Tibial nerve (tissue), 4 donors: Measurements from ENCODE around the gene SCG2. TPM values are rescaled to one million over a fixed set of nuclear protein-coding genes. Genes with fewer than 3 reads are reported as not detected.

Experiments used
- DNase-seq, 2 donors: peaks; one replicate each; pipeline ENCODE4 v3.0.0-alpha.2; 2019; ENCODE audit warnings: low spot score in 2 of 2
- H3K27ac ChIP-seq, 4 donors: fragments of 200-600 bp; sonication (generic) in 3 of 4; one replicate each; pipeline ENCODE4 v1.5.1; 2017 to 2019; ENCODE audit warnings: mild to moderate bottlenecking in 1 of 4
- H3K27me3 ChIP-seq, 2 donors: fragments of 200-600 bp; sonication (generic) in 1 of 2; one replicate each; pipeline versions ENCODE4 v1.5.1 to v1.6.0; 2017 to 2019
- H3K36me3 ChIP-seq, 3 donors: fragments of 200-600 bp; sonication (generic); one replicate each; pipeline ENCODE4 v1.5.1; 2018 to 2019
- H3K4me1 ChIP-seq, 4 donors: fragments of 200-600 bp; sonication (generic) in 3 of 4; one replicate each; pipeline ENCODE4 v1.5.1; 2017 to 2019
- H3K4me3 ChIP-seq, 4 donors: fragments of 200-600 bp; sonication (generic) in 3 of 4; one replicate each; pipeline ENCODE4 v1.5.1; 2017 to 2019; ENCODE audit warnings: mild to moderate bottlenecking in 1 of 4, moderate library complexity in 1 of 4
- H3K9me3 ChIP-seq, 4 donors: fragments of 200-600 bp; sonication (generic) in 3 of 4; one replicate each; pipeline ENCODE4 v1.5.1; 2017 to 2019
- EP300 ChIP-seq, 2 donors: sonication (generic); formaldehyde crosslinking; IDR thresholded peaks; one replicate each; pipeline ENCODE4 v1.6.1; 2017; ENCODE audit warnings: antibody characterized with exemption in 2 of 2, mild to moderate bottlenecking in 1 of 2
- POLR2A ChIP-seq, 2 donors: fragments of 450-650 bp; IDR thresholded peaks; one replicate each; pipeline ENCODE4 v1.6.1; 2017; ENCODE audit warnings: antibody characterized with exemption in 2 of 2, mild to moderate bottlenecking in 2 of 2, moderate library complexity in 2 of 2
- WGBS, 2 donors: methylation state at CpG; one replicate each; pipeline ENCODE4 v1.1.5; 2018; 5-methylcytosine and 5-hydroxymethylcytosine counted together
- total RNA-seq, 4 donors: library from RNA; depleted of rRNA; stranded (reverse); fragments of >200 nt; gene quantifications; one replicate each; pipeline ENCODE4 v1.1.0, GENCODE V29; 2016
- TF ChIP-seq, protein P1 (sequence below), 5 experiments: fragments of 200-600 bp in 3 of 5; fragments of 450-650 bp in 2 of 5; sonication (generic) in 3 of 5; IDR thresholded peaks; one replicate each; pipeline ENCODE4 v1.5.1; 2016 to 2019; ENCODE audit warnings: antibody characterized with exemption in 5 of 5, mild to moderate bottlenecking in 3 of 5, moderate library complexity in 2 of 5

Gene SCG2
- under 1 TPM in 2 of 4 donors, not detected in 2; 0.30 to 0.63 TPM for total RNA-seq

DNA sequence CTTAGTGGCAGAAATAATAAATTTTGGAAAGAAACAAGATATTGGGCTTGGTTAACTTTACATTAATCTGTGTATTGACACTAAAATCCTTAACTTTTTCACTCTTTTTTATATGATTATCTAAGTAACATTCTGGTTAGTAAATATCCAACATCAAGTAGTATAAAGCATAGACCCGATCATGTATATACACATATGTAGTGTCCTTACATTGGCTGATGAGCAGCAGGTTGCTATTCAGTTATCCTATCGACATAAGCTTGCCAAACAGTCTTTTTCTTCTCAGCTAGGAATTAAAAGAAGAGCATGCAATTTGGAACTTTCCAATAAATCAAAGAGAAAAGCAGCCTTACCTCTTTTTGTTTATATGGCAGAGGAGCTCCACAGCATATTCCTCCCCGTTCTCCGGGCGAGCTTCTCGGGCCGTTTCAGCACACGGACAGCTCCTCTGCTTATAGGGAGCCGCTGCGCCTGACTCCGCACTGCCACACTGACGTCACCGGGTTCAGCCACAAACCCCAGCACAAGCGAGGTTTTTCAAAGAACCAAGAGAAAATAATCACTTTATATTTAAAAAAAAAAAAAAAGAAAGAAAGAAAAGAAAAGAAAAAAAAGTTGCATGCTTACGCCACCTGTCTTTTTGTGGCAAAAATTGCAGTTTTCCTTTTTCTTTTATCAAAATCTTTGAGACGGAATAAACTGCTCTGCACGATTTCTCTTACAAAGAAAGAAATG lies at the start of gene SCG2:
Gene SCG2, minus strand, starts transcription at position 430 of the 735 bp plus-strand sequence. CDS start 3,079 bp downstream, outside the sequence.
- WGBS, 2 donors: 8 to 11% methylated on average over 17 of the region's 17 CpGs

DNA sequence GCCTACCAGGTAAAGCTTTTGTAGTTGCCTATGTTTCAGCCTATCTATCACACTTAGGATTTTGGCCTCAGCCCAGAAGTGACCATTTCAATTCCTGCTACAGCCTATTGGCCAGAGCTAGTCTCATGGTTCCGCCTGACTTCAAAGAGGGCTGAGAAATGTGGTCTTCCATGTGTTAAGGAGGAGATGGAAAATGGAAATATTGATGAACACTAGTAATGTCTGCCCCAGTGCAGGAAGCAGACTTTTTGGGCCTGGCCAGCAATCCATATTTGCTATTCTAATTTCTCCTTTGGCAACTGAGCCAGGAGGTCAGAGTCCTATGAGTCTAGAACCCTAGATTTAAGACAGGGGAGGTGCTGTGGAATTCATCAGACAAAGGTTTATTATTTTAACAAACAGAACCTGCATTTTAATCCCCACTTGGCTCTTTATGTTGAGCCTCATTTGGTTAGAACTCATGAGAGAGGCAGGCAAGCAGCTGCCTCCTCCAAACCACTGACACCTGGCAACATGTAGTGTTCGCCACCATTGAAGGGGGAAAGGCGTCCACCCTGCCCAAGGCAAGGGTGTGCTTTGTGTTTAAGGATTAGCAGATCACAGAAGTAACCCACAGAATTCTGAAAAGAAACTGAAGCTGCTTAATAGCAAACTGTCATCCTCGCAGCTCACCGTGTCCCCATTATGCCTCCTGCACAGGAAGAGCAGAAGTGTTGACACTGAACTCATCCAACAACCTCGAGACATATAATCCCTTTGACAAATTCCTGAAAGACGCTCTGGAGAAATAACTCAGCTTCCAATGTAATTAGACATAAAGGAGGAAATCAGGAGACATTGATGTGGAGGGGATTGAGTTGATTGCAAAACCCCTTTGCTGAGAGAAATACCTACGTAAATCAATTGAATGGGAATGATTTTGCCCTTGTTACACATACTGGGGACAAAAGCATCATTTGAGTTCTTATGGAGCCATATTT lies 47.7 kb upstream of the SCG2 start:
- Histone ChIP-seq H3K36me3 (no peaks in the 10 kb centered on the region), H3K4me1 (no peaks in the 10 kb centered on the region), H3K4me3 (no peak overlapping the region), H3K9me3 (peaks cover 0 to 5% (median 0%) of the 10 kb centered on the region in 4 donors), H3K27me3 (no peaks in the 10 kb centered on the region), H3K27ac (no peak overlapping the region)
- WGBS, 2 donors: 72 to 75% methylated on average over 8 of the region's 8 CpGs
- DNase-seq: no peak
- TF ChIP-seq, protein P1, sequence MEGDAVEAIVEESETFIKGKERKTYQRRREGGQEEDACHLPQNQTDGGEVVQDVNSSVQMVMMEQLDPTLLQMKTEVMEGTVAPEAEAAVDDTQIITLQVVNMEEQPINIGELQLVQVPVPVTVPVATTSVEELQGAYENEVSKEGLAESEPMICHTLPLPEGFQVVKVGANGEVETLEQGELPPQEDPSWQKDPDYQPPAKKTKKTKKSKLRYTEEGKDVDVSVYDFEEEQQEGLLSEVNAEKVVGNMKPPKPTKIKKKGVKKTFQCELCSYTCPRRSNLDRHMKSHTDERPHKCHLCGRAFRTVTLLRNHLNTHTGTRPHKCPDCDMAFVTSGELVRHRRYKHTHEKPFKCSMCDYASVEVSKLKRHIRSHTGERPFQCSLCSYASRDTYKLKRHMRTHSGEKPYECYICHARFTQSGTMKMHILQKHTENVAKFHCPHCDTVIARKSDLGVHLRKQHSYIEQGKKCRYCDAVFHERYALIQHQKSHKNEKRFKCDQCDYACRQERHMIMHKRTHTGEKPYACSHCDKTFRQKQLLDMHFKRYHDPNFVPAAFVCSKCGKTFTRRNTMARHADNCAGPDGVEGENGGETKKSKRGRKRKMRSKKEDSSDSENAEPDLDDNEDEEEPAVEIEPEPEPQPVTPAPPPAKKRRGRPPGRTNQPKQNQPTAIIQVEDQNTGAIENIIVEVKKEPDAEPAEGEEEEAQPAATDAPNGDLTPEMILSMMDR (IDR thresholded peaks at IDR 0.05): no peak
- TF ChIP-seq POLR2A (IDR thresholded peaks at IDR 0.05) (no peak), EP300 (IDR thresholded peaks at IDR 0.05) (no peak)

More for the DNA sequence above, at the start of gene SCG2:
- peak; percentile 28 to 51 for DNase-seq
- no peak for TF ChIP-seq POLR2A (IDR thresholded peaks at IDR 0.05)
- peak in 1 of 2 donors; percentile 13 for TF ChIP-seq EP300 (IDR thresholded peaks at IDR 0.05)
- TF ChIP-seq, protein P1 (IDR thresholded peaks at IDR 0.05): peak in 3 of 5 experiments; percentile 17 to 36 (median 26)
- Histone ChIP-seq H3K27me3 (no peaks in the 10 kb centered on the region), H3K4me3 (no peak within 1 kb of the TSS), H3K36me3 (no peaks in the 10 kb centered on the region), H3K4me1 (peaks cover 0 to 9% (median 0%) of the 10 kb centered on the region in 4 donors), H3K9me3 (no peaks in the 10 kb centered on the region), H3K27ac (no peak within 1 kb of the TSS)

DNA sequence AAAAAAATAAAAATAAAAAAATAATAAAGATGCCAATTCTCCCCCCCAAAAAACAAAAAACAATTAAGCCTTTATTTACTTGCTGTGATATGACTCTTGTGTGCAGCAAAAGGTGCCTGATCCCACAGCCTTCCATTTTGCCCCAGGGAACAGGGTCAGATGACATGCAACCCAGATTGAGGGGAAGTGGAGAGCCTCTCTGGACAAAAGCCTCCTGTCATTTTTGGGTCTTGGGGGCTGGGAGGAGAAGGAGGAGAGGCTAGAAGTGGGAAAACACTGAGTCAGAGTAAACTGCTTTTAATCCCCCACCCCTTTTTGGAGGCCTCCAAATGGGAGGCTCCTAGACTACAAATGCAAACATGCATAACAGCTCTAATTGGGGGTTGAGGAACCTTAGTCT lies 46.6 kb upstream of the SCG2 start:
- no peaks in the 10 kb centered on the region for H3K36me3 ChIP-seq
- no peaks in the 10 kb centered on the region for H3K27me3 ChIP-seq
- H3K4me3 ChIP-seq: no peak overlapping the region
- no peaks in the 10 kb centered on the region for H3K4me1 ChIP-seq
- no peak overlapping the region for H3K27ac ChIP-seq
- TF ChIP-seq EP300 (IDR thresholded peaks at IDR 0.05): no peak
- TF ChIP-seq, protein P1 (IDR thresholded peaks at IDR 0.05): no peak
- TF ChIP-seq POLR2A (IDR thresholded peaks at IDR 0.05): no peak
- no peak for DNase-seq
- peaks cover 0 to 5% (median 0%) of the 10 kb centered on the region in 4 donors for H3K9me3 ChIP-seq

DNA sequence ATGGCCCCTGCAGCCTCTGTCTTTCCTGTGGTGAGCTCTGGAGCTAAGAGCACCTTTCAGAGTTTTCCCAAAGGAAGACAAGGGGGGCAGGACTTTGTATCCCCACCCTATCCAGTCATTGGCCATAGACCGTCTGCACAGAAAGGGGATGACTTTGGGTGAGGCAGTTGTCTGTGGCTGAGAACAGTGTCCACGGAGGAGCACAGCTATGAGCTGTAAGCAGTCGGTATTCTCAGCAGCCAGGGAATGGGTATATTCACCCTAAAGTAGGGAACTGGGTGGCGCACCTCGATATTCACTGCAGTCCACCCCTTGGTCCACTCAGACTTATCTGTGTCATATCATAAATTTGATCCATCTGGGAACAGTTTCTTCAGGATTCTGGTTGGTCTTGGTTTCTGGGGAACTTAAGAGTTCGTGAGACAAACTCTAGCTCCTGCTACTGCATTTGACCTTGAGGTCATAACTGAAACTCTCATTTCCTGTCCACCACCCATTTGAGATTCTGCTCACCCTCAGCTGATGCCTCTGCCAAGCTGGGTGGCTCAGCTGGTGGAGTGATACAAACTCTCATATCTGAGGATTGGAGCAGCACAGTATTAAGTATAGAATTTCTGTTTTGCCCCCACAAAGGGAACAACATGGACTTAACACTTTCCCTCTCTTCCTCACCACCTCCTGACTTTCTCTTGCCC lies 45.2 kb upstream of the SCG2 start:
- peaks cover 0 to 5% (median 0%) of the 10 kb centered on the region in 4 donors for H3K9me3 ChIP-seq
- no peak overlapping the region for H3K4me3 ChIP-seq
- WGBS, 2 donors: 81% methylated on average over 6 of the region's 6 CpGs
- no peaks in the 10 kb centered on the region for H3K27me3 ChIP-seq
- no peak for DNase-seq
- TF ChIP-seq, protein P1 (IDR thresholded peaks at IDR 0.05): no peak
- TF ChIP-seq EP300 (IDR thresholded peaks at IDR 0.05): no peak
- TF ChIP-seq POLR2A (IDR thresholded peaks at IDR 0.05): no peak
- H3K4me1 ChIP-seq: no peaks in the 10 kb centered on the region
- no peaks in the 10 kb centered on the region for H3K36me3 ChIP-seq
- no peak overlapping the region for H3K27ac ChIP-seq
